Measurements from ENCODE around the gene KCNE3.

The KCNE3 gene, protein sequence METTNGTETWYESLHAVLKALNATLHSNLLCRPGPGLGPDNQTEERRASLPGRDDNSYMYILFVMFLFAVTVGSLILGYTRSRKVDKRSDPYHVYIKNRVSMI

DNA sequence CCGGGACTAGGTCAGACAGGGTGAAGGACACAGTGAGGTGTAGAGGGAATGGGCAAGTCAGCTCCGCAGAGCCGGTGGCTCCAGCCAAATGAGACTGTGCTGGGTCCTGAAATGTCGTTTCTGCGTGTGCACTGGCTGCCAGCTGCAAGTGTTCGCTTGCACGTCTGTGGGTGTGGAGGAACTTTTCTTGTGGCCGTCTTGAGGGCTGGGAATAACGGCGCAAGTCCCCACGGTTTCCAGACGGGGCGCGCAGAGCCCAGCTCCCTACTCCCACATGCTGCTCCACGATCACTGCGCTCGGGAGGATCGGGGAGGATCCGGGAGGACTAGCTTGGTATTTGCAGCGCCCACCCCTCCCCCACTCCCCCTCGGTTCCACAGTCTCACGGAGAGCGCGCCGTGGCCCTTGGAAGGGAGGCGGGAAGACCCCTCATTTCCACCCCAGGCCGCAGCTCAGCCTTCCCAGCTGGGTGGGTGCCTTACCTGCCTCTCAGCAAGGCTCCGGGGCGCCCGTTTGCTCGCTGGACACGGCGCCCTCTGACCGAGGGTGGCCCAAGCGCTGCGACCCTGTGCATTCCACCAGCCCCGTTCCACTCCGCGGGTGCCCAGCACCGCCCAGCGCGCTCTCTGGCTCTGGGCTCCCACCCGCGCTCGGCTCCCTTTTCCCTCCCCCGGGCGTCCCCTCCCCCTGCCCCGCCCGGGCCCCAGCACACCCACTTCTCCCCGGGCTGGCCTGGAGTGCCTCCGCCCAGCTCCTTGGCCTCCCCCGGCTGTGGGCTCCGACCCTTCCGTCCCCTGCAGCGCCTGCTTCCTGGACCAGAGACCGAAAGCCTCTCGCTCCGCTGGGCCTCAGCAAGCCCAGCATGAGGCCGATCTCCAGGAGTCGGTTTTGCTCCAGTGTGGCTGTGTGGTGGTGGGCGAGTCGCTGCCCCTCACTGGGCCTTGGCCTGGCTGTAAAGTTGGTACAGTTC, at the start of gene KCNE3:
KCNE3 (minus strand) TSS at position 634 of the 970 bp plus-strand sequence. CDS start 9,986 bp downstream, outside the sequence.
- DNase-seq, result no peak

DNA sequence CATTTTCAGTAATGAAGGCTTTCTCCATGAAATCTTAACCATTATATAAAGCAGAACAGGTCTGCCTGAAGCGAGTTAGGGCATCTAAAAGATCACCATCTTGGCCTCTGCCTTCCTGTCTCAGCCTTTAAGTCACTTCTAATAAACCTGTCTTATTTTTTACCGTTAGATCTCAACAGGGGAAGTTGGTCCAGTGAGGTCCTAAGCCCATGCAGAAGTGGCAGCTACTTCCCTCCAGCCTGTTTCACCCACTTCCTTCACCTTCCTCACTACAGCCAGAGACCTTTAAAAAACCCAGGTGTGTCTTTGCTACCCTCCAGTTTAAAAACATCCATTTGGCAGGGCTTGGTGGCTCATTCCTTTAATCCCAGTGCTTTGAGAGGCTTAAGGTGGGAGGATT, 40.2 kb upstream of the KCNE3 start:
- no peak for DNase-seq

DNA sequence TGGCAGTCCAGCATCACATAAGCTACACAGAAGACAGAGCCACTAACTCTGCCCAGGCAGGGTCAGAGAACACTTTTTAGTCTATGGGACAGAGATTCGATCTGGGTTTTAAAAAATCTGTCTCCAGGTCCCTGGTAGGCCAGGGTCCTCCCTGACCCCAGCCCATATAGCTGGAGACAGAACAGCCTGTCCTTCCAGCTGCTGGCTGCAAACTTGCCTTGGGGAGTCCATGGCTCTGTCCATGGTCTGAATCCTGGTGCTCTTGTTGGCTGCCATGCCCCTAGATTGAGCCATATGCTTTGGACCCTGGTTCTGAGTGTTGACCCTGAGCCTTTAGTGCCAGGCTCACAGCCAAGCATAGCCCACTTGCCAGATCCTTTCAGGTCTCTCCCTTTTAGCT, 39.5 kb upstream of the KCNE3 start:
- DNase-seq, result no peak

DNA sequence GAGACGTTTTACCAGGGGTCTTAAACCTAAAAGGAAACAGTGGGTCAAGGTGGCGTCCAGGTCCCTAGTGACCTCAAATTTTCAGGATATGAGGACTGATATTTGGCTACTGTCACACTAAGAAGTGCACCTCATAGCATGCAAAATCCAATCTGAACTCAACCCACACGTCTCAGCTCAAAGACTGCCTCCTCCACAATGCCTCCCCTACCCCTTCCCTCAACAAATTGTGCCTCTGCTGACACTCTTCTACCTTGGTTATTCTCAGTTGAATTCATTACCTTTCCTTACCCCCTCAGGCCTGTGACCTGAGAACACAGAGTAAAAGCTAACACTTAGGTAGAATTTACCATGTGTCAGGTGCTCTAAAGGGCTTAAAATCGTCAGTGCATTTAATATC, 38.6 kb upstream of the KCNE3 start:
- no peak for DNase-seq

DNA sequence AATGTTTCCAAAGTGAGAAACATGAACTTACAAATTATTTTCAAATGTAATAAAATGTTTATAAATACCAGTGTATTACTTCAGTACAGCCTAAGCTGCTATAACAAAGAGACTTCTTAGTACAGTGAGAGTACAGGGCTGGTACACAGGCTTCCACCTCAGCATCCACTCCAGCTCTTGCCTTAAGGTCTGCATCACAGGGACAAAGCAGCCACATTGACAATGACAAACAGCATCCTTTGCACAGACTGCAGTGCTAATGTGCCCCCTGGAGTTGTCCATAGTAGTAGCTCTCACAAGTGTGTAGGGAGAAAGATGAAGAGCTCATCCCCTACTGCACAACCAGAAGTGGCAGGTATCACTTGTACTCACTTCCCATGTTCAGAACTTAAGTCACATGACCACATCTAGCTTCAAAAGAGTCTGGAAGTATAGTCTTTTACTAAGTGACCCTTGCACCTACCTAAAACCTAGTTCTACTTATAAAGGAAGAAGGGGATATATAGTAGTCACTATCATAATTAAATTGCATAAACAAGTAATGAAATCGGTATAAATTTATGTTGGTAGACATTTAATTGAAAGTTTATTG, 36.8 kb upstream of the KCNE3 start:
- DNase-seq, result no peak

DNA sequence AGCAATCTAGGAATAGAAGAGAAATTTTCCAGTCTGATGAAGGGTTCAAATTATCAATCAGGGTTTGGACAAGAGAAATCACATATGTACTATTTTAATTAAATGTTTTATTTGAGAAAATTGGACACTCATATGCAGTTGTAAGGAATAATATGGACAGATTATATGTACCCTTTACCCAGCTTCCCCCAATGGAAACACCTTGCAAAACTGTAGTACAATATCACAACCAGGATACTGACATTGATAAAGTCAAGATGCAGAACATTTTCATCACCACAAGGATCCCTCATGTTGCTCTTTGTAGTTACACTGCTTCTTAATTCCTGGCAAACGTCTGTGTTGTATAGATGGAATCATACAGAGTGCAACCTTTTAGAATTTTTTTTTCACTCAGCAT, 27.6 kb upstream of the KCNE3 start:
- DNase-seq, result no peak

DNA sequence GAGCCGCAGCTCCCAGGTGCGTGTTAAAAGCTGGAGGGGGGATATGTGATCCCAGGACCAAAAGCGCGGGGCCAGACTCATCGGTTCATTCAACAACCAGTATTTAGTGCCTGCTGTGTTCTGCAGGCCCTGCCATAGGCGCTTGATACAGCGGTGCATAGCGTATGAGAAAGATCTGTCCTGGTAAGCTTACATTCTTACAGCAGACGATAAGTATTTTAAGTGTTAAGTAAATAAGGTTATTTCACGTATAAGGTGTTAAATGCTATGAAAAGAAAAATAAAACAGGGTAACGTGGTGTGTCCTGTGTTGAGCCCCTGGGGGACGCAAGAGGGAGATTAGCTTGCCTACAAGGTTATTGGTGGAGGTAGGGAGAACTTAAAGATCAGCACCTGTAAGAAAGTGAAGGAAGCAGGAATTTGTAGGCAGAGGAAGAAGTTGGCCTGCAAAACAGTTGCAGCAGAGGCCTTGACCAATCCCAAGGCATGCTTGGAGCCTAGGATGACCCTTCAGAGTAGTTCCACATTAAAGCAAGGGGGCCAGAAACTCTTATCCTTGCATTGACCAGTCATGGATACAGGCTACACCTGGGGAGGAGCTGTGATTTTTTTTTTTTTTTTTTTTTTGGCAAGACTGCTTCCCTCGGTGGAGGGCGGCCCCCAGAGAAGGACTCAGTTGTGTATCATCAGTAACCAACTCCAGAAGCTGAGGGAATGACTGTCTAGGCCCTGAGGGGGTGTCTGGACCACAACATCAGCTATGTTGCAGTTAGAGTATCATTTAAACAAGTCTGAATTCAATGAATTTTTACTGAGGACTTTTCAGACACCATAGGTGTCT, 26.7 kb upstream of the KCNE3 start:
- peak in 1 of 2 experiments; percentile 38 for DNase-seq

DNA sequence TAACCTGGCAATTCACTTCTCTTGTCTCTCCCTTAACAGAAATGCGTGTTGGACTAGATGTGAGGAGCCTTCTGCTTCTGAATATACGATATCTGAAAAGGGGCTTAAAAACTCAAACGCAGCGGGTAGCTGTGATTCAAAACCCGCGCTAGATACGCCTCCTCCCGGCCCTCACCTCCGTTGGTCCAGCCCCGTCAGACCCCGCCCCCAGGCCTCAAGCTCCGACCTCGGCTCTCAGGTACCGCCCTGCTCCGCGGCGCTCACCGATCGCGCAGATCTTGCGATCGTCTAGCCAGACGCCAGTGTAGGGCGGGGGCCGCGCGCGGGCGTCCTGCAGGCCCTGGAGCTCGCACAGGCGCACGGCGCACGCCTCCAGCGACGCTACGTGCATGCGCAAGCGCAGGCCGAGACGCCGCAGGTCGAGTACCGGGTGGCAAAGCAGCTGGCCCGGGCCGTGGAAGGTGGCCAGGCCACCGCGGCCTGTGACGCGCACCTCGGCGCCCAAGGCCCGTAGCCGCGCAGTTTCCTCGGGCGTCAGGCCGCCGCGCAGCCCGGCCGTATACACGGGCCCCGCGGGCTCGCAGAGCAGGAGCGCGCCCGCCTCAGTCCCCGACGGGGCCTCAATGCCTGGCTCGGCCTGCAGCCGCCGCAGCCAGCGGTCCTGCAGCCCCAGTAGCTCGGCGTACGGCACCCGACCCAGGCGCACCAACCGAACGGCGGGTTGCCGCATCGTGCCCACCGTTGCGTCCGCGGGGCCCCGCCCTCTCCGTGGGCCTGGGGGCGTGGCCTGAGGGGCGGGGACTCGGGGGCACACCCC, 25.8 kb upstream of the KCNE3 start, which contains the start of gene LIPT2:
LIPT2 (minus strand) TSS at position 751 of the 817 bp plus-strand sequence; CDS start at position 730, 21 bp downstream.
- DNase-seq, result peak; percentile 92 to 93

DNA sequence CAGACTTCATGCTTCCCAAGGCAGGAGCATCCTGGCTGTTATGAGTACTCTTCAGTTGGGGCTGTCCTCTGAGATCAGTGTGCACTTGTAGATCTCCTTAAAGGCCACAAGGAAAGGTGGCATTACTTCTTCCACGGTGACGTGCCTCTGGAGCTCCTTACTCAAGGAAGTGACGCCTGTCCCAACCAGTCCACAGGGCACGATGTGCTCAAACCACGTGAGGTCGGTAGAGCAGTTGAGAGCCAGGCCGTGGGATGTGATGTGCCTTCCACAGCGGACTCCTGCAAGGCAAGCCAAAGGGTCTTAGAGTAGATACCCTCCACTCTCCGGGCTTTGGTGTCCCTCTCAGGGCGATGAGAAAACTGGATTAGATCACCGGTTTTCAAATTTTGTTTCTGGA, 24.7 kb upstream of the KCNE3 start:
- DNase-seq, result no peak

DNA sequence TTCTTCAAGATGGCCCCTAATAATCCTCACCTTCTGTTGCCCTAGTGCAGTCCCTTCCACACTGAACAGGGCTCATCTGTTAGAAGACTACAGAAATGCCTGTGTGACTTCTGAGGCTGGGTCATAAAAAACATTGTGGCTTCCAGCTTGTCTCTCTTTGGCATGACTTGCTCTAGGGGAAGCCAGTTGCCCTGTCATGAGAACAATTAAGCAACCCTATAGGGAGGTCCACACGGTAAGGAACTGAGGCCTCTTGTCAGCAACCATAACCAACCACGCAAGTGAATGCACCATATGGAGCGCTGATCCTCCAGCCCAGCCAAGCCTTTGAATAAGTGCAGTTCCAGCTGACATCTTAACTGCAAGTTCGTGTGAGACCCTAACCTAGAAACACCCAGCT, 23.6 kb upstream of the KCNE3 start:
- no peak for DNase-seq

DNA sequence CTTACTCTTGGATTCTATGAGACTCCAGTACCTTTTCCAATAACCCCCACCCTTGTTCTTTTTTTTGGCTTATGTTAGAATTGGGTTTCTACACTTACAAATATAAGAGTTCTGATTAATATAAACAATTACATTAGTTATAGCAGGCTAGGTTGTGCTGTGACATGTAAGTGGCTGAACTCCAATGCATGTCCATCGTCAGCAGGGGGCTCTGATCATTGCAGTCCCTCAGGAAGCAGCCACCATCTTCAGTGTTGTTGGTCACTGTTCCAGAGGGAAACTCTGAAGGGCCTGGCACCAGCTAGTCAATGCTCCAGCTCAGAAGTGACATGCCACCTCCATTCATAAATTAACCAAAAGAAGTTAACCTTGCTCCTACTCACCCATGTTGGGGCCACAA, 20.5 kb upstream of the KCNE3 start:
- no peak for DNase-seq

DNA sequence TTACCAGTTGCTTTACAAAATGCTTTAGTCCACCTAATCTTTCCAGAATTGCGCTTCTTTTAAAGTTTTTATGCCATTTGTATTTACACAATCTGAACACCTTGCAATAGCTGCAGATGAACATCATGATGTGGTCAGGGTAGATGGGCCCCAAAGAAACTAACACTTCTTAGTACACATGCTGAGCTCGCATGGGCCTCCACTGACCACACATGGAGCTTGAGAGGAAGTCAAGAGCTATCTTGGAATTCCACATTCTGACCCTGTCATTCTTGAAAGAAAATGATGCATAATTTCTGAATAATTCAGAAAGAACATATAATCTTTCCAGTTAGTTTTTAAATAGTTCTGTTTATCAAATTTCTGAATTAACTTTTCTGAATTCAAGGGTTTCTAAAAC, 18.5 kb upstream of the KCNE3 start:
- DNase-seq, result no peak

DNA sequence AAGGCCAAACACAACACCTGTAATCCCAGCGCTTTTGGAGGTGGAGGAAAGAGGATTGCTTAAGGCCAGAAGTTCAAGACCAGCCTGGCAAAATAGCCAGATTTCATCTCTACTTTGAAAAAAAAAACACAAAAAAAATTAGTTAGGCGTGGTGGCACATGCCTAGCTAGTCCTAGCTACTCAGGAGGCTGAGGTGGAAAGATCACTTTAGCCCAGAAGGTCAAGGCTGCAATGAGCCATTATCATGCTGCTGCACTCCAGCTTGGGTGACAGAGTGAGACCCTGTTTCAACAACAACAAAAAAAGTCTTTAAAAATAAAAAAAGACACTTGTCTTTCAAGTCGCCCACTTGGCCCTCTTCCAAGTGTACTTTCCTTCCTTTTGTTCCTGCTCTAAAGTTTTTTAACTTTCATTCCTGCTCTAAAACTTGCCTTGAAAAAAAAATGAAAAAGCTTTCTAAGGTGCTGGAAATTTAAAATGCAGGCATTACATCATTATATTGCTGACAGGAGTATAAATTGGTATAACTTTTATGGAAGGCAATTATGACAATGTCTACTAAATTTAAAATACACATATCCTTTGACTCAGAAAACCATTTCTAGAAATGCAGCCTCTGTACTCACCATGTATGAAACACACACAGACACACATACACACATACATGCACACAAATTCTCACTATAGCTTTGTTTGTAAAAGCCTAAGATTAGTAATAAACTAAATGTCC, 13.5 kb upstream of the KCNE3 start:
- no peak for DNase-seq

DNA sequence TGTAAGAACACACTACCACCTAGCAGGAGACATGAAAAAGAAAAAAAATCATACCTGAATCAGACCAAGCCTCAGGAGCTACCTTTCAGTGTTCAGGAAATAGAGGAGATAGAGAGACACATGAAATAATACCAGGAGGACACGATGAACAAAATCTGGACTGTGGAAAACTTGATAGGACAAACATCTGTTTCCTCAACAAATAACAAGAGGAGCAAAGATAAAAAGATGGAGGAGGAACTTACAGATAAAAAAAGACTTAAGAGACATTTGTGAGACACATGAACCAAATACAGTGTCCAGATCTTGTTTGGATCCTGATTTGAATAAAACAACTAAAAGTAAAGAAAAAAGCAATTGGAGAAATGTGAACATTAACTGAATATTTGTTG, 12.4 kb upstream of the KCNE3 start:
- no peak for DNase-seq

DNA sequence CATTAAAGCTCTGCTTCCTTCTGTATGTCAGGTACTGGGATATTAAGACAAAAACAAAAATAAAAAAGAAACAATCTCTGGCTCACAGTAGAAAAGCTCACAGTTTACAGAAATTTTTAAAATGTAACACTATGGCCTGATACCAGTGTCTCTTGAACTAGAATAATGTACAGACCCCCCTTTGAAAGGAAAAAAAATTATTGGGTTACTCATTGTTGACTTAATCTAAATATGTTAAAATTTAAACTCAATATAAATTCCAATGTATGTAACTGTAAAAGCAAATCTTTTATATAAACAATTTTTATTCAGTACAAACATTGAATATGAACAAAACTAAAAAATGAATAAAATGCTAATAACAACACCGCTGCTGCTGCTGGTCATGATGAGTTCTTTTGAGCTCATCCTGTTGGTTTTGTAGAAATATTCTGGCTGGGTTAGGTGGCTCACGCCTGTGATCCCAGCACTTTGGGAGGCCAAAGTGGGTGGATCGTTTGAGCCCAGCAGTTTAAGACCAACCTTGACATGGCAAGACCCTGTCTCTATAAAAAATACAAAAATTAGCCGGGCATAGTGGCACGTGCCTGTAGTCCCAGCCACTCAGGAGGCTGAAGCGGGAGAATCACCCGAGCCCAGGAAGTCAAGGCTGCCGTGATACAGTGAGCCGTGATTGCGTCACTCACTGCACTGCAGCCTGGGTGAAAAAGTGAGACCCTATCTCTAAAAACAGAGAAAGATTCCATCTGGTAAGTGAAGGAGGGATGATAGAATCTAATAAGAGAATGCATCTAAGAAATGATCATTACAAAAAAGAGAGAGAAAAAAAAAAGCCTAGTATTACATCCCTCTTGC, 11.8 kb upstream of the KCNE3 start:
- DNase-seq, result no peak

DNA sequence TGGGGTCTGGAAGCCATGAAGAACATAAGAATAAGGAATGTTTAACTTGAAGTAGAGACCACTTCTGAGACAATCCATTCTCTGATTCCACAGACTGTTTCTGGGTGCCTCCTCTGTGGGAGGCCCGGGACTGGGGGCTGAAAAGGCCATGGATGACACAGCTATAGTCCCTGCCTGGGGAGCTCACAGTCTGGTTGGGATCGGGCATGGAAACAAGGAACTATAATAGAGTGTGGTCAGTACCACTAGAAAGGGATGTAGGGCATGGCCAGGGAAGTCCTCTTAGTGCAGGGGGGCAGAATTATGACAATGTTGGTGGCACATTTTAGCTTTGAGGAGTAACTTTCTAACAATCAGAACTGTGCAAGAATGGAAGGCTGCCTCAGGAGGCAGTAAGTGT, 9.2 kb upstream of the KCNE3 start:
- DNase-seq, result no peak

DNA sequence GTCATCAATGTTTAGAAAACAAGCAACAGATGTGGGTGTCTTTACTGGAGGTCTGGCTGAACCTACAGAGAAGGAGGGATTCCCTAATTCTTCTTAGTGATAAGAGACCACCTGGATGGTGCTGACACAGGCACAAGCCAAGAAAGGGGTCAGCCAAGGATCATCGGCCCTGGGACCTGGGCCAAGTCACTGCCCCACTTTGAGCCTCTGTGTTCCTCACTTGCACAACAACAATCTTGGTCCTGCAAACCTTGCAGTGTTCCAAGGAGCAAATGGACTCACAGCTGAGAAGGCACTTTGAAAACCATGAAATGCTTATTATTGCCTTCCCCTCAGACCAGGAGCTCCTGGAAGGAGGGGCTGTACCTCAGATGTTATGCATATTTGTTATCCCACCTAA, 7.0 kb upstream of the KCNE3 start:
- no peak for DNase-seq

DNA sequence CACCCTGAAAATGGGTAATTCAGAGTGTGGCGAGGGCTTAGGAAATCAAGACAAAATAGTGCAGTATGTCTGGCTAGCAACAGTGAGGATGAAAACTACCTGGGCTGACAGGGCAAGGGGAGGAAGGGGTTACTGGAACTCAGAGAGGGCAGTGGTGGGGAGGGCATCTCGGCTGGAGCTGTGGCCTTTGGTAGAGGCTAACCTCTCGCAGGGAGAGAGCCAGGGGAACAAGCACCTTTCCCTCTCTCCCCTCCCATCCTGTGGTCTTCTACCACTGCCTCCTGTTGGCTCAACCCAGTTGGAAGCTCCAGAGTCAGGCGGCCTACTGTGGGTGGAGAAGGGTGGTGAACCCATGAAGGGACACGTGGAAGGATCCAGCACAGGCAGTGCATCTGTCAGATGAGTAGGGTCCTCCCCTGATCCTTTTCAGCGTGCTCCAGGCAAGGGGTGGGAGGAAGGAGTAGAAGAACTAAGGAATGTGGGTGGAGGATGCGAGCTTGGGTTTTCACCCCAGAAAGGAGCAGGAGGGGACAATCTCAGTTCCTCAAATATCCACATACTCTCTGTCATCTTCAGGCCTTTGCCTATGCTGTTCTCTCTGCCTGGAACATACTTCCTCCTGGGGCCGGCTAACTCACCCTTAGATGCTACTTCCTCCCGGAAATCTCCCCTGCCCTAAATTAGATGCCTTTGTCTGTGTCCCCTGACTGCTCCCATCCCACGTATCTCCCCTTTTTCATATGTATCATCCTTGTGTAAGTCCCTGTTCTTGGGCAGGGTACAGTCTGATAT, 6.2 kb upstream of the KCNE3 start:
- no peak for DNase-seq

DNA sequence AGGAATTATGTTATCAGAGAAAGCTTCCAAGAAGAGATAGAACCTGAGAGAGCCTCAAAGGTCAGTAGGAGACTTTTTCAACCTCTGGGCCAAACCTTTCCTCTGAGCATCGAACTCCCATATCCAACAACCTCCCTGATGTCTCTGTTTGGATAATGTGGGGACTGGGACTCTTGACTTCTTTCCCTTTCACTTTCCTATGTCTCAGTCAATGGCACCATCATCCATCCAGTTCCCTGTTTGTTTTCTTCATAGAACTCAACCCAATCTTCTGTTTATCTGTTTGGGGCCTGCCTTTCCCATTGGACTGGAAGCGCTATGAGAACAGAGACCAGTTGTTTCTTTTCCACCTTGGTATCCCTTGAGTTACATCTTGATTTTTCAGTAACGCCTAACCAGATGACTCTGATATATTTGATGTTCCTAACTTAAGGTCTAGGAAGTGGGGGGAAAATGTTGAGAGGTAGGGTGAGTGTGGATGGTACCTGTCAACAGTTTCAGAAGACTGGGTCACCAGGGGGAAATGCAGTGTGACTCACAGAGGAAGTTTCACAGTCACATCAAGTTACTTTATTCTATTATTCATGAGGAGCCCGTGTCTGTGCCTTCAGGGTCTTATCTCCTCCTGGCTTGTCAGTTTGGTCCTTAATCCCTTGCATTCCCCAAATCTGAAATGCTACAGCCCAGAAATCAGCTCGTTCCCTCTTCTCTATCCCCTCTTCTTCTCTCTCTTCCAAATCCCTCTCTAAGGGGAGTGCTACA, 4.5 kb upstream of the KCNE3 start:
- no peak for DNase-seq
